NCI-H510A (cell line): ENCODE results near the gene IGSF3.
"Not testable (repeated sequence)": the region's sequence is repeated elsewhere in the genome, so short reads cannot be mapped to it uniquely, and the experiment has no call there.

Source experiments
- DNase-seq: peaks from one replicate; lab custom pipeline; 2025; lab: John Stamatoyannopoulos, UW

IGSF3 gene

DNA sequence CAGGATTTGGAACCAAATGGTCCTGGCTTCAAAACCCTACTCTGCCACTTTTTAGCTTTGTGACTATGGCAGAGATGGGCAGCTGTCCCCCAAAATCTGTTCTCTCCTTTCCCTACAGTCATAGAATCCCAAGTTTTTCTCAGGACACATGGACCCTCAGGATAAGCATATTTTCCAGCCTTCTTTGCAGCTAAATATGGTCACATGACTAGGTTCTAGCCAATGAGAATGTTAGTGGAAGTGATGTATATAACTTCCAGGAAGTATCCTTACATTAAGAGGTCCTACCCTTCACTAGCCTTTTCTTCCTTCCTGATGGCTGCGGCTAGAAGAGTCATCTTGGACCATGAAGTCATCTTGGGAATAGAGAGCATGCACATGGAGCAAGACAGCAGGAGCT, 5.9 kb downstream of the IGSF3 start:
- DNase-seq, result no peak

DNA sequence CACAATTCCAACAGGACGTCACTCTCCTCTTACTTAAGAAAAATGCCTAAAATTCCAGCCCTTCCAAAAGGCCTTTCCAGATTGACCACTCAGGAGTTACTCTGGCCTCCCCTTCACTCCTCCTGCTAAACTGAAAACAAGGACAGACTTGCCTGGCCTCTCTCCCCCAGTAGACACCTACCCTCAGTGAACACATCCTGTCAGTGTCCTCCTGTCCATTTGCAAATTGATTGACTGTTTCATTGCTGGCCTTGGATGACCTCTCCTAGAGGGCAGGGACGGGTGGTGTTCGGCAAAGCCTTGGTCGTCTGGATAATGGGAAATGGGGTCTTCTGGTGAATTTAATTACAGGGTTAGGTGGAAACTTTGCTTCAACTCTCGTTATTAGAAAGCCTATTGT, 8.9 kb downstream of the IGSF3 start:
- DNase-seq, result not testable (repeated sequence)

DNA sequence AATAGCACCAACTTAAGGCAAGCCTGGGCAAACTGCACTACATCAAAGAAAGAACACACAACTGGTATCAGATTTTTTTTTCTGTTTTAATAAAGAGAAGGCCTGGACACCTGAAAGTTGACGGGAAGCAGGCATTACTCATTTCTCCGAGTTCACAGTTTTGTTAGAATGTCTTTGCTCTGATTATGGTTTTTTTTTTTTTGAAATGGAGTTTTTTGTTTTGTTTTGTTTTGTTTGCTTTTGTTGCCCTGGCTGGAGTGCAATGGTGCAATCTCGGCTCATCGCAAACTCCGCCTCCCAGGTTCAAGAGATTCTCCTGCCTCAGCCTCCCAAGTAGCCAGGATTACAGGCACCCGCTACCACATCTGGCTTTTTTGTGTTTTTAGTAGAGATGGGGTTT, 9.7 kb downstream of the IGSF3 start:
- not testable (repeated sequence) for DNase-seq

DNA sequence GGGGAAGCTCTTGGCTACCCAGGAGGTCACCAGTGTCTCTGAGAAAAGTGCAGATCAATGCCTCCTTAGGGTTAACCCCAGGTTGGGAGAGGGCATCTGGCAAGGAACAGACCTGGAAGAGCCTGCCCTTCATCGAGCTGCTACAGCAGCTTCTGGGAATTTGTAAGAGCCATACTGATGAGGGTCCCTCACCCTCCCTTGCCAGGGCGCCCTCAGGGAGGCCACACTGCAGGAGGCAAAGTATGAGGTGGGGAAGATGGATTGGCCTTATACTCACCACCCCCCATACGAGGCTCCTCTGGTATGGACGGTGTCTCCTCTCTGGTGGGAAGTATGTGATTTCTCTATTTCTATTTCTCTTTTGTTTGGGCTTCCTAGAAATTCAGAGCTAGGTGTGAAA, 13.2 kb downstream of the IGSF3 start:
- DNase-seq, result no peak

DNA sequence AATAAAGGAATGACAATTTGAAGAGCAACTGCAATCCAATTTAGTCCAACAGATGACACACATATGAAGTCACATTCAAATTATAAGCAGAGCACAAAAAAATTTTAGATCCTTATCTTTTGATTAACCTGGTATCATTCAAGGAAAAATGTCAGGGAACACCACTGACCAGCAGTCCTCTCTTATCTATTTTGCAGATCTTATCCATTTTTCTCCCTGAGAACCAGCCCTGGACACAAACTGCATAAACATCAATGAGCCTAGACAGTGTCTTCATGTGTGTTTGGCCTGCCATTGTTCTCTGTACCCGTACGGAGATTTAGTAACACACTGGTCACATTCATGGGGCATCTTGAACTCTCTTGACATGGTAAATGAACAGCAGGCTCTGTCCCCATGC, 14.9 kb downstream of the IGSF3 start:
- not testable (repeated sequence) for DNase-seq

DNA sequence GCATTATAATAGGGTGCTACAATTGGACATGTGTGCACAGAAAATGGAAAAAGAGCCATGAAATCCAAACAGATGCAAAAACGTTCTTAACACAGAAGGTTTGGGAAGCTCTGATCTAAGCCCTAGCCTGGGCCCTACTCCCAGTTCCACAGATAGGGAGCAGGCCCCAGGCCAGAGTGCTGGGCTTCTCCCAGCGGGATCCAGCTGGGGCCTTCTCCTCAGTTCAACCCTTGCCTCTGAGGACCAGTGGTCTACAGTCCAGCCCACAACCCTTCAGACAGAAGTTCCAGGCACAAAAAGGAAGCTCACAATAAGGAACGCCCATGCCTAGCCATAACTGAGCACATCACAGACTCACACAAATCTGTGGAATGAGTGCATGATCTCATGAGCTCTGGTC, 16.8 kb downstream of the IGSF3 start:
- not testable (repeated sequence) for DNase-seq

DNA sequence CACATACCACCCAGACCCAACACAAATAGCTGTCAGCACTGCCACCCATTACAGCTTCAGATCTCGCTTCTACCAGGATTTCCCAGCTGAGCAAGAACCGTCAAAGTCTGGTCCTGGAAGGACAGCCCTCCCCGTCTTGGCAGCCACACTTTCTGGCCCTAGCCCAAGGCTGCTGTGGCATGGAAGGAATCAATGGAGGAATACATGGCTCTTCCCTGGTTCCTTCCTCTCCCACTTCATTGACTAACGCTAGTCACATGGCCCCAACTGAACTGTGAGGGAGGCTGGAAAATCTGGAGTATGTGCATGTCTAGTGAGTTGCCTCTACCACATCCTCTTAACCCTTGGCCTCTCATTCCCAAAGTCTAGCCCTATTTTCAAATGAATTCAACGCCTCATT, 18.5 kb downstream of the IGSF3 start:
- DNase-seq, result not testable (repeated sequence)

DNA sequence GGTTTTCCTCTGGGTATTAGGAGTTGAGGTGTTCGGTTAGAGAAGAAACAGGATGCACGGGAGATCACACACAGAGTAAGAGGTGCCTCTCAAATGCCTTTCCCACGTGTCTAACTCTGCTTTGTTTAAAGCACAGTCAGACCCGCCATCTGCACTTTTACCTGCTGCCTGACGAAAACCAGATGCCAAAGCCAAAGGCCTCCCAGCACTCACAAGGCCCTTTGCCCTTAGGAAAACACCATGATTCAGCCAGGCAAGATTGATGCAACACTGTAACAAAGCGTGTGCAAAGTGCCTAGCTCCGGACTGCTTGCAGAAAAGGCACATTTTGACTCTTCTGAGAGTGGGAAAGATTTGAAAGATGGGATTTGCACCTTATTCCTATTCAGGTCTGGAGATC, 19.2 kb downstream of the IGSF3 start:
- DNase-seq, result not testable (repeated sequence)

DNA sequence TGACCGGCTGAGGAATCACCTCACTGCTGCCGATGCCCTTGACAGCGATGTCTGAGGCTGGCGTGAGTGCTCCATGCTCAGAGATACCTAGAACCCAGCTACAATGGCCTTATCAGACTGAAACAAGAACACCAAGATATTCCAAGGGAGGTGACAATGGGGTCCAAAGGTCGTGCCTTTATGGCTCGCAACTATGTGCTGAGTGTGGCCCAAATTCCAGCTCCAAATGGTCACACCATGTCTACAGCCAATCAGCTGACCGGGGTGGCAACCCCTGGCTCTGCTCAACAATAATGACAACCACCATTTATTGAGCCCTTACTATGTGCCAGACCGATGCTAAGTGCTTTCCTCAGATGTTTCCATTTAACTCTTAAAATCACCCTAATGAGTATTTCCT, 20.3 kb downstream of the IGSF3 start:
- DNase-seq, result not testable (repeated sequence)

DNA sequence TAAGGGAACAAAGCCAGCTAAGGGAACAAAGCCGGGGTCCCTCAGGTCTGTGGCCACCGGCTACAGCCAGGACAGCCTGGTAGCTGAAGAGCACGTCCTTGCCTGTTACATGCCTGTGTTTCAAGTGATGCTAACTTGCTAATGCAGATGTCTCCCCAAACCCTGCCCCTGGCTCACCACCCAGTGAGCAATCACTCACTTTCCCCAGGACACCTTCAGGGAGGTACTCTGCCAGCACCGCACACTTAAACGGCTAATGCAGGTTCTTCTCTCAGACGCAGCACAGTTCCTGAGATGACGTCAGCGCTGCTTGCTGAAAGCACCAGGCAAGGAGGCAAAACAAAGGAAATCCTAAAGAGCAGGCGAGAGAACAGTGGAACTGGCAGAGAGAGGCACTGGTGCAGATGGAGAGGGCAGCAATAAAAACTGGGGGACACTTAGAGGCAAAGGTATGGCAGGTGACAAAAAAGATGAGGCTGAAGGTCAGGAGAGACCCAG, 20.8 kb downstream of the IGSF3 start:
- peak; percentile 76 for DNase-seq

DNA sequence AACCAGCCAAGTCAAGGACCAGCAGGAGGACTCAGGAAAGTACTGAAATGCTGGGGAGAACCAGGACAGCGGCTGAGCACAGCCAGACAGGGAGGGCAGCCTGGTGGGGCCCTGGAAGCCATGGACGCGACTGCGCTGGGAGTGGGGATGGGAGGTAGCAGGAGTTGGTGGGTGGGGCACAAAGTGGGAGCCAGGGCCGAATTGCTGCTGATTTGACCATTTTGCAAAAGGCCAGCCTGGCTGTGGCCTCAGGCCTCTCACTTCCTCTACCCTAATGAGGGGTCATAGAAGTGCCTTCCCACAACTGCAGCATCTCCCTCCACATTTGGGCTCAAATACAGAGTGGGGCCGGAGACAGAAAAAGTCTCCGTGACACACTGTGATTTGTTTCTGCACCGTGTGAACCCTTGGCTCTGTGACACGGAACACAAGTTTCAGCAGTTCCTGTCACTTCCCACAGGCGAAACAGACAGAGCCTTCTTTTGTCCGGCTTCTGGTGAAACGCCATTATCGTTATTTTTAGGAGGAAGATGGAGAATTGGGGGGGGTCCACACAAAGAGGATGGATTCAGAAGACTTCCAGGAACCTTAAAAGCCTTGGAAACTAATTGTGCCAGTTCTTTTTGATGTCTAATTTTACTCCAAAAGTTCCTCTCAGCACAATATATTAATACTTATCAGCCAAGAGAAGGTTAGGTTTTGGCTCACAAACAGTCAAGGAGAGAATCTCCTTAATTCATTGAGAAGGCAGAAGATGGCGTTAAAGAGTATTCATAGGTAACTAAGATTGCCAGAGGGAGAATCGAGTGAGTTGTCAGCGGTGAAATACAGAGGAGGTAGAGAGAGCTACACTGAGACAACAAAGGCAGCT, 21.5 kb downstream of the IGSF3 start:
- DNase-seq, result not testable (repeated sequence)

DNA sequence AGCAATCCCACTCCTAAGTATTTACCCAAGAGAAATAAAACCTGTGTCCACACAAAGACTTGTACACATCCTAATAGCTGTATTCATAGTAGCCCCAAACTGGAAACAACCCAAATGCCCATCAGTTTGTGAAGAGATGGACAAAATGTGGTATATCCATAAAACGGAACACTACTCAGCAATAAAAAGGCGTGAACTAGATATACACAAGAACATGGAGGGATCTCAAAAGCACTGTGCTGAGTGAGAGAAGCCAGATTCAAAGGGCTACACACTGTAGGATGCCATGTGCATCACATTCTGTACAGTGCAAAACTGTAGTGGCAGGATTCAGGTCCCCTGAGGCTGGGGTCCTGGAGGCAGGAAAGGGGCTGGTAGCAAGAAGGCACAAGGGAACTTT, 22.5 kb downstream of the IGSF3 start:
- not testable (repeated sequence) for DNase-seq

DNA sequence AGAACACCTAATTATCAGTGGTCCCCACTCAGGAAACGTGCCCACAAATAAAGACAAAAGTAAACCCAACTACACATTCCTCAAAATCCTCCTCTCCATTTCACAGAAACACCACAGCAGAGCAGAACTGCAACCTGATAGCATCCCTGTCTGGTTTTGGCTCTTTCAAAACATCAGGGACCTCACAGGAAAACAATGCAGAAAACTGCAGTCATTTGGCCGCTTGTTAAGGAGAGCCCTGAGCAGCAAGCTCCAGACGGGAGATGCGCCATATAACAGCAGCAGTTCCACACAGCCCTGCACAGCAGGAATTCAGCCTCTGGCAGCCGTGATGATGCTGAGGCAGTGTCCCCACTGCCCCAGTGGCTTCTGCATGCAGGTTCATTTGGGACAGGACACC, 23.4 kb downstream of the IGSF3 start:
- DNase-seq, result not testable (repeated sequence)

DNA sequence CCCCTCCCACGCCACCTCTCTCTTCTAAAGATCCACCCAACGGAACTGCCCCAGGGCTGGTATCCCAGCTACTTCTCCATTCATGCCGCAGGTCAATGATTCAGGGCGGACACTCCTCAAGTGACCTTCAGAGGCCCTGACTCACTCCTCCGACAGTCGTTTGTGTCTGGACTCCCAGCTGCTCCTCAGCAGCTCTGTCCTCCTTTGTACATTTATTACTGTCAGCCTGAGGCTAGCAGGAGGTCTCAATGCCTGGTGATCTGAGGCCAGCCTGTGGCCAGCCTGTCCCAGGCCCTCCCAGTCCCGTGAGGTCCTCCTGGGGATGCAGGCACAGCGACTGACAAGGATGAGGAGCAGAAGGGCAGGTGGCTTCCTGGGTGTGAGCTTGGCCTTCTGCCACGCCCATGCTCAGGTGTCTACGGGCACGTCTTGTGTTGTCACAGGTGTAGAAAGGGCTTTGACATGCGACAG, 24.2 kb downstream of the IGSF3 start:
- peak; percentile 60 for DNase-seq

DNA sequence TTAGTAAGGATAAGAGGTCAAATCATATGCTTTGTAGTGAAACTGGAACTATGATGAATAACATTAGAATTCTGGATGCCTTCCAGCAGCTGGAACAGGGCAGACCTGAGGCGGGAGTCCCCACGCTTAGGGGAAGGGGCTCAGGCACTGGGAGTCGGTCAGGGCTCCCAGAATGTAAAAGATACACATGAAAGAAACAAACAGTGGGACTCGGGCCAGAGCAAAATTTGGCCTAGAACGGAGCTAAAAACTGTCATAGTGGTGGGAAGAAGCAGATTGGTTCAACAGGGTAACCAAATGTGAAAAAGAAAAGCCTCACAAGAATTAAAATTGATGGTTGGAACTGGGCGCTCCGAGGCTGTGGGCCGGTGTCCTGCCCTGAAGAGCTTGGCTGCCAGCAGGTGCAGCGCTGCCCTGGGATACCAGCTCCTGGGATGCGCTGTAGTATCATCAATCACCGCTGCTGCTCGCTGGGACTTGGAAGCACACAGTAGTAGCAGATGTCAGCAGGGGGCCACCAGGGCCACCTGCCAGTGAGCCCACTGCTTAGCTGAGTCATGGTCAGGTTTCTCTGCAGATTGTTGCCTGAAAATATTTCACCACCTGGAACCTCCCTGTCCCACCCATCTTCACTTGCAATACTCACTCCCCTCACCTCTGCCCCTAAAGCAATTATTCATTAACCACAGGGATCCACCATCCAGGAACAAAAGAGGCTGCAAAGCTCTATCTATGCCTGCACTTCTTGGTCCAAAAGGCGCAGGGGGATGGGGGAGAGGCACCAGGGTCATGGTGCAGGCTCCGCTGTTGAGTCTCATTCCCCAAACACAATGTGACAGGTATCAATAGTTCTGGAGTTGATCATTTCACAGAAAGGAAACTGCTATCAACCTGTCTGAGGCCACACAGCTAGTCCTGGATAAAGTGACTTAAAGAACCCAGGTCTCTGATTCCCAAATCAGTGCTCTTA, 24.9 kb downstream of the IGSF3 start:
- peak; percentile 42 for DNase-seq

DNA sequence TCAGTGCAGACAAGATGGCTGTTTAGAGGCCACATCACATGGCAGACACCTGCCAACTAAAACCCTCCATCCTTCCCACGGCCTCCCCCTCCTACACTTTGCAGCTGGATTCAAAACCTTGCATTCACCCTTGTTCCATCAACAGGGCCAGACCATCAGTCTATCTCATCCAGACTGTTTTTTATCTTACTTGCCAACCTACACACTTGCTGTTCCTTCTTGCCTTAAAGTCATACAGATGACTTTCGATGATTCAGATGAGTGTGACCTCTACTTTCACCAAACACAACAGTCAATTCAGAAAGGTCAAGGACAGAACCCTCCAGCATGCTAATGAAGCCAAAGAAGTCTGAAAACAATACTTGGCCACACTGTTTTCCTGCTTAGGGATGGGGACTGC, 29.9 kb downstream of the IGSF3 start:
- DNase-seq, result not testable (repeated sequence)

DNA sequence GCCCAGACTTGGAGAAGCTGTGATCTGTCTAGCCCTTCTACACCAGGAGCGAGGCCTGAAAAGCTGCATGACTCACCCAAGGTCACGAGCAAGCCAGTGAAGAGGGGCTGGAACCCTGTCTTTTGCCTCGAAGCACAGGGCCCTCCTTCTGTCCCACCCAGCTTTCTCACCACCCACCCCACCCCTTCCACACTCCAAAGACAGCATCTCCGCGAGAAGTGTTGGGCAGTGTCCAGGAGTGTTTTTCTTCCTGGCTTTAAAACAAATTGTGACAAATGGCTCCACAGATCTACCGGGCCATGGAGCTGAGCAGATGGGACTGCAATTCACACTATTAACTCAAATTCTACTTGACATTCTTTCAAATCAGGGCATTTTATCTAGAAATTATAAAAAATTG, 30.9 kb downstream of the IGSF3 start:
- DNase-seq, result not testable (repeated sequence)

DNA sequence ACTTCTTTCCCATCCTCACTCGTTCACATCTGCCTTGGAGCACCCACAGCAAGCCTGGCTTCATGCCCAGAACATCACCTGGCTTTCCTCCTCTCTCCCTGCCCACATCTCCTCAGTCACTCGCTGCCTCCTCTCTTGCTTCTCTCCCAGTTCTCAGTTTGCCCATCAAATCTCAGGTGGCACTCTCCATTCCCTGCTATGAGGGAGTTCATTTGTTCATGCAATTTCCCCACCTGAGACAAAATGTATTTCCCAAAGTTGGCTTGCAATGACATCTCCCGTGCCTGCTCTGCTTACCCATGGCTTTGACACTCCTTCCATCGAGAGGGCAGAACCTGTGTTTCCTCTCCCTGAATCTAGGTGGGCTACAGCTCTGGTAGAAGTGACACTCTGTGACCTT, 33.1 kb downstream of the IGSF3 start:
- DNase-seq, result not testable (repeated sequence)

DNA sequence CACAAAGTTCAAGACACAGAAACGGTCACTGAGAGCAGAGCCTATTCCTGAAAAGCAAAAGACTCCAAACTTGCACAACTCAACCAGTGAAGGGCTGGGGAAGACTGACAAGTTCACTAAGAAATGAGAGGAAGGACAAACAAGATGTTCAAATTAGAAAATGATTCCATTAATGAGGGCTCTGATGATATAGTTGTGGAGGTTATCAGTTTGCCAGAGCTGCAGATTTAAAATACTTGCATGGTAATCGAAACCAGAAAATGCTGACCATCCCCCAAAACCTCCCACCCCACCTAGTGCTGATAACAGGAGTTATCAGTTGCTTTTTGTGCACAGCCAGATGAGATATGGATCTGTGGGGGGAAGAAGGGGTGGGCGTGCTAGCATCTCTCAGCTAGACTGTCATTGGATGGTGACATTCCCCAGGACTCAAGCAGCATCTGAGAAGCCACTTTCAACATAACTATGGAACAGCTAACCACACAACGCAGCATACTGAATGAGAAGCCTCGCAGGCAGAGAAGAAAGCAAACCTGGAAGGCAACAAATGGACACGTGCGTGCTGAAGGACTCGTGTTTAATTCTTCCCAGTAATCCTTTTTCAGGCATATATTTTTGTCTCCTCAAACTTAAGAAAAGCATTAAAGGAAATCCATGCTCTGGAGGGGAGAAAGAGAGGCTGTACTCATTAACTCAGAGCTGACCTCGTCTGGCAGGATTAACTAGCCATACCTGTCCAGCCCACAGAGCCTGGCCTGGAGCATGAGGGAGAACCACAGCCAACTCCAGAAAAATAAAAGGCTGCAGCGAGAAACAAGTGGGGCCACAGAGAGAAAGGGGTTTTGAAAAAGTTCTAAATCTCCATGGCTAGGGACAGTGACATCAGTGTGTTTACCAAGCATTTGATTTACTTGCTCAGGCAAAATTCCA, 35.3 kb downstream of the IGSF3 start:
- not testable (repeated sequence) for DNase-seq

DNA sequence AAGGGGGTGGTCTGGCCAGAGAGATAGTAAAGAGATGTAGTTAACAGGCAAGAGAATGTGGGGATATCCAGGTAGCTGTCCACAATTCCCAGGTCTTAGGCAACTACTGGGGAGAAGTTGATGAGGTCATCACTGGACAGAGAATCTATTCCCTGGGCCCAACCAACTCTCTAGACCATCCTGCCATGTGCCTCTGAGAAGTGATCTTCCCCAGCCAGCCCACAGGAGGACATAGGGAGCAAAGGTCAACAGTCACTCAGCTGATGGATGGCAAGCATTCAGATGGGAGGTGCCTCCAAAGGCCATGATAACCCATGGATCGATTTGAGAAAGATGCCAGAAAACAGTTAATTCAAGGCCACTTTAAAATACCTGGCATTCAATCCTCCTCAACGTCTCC, 36.0 kb downstream of the IGSF3 start:
- not testable (repeated sequence) for DNase-seq

DNA sequence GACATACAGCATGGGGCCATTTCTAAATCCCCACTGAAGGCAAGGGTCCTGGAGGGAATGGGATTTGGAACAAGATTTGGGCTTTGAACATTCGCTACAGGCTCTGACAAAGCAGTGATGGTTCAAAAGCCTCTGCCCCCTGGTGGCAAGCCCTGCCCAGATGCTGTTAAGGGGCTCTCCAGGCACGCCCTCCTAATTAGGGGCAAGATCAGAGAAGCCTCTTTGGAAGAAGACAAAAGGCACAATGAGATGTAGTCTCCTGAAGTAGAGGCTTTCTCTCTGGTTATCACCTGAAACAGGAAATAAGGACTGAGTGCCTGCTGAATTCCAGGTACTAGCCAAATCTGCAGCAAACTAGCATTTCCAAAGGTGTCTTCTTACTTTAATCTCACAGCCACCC, 37.5 kb downstream of the IGSF3 start:
- DNase-seq, result not testable (repeated sequence)
